Measurements from ENCODE around the gene RSRC2. TPM values are rescaled to one million over a fixed set of nuclear protein-coding genes. Genes with fewer than 3 reads are reported as not detected.

The RSRC2 gene
- total RNA-seq, 6 experiments from 2014 or later, result 17.6 to 27.7 (median 23.4) TPM

DNA sequence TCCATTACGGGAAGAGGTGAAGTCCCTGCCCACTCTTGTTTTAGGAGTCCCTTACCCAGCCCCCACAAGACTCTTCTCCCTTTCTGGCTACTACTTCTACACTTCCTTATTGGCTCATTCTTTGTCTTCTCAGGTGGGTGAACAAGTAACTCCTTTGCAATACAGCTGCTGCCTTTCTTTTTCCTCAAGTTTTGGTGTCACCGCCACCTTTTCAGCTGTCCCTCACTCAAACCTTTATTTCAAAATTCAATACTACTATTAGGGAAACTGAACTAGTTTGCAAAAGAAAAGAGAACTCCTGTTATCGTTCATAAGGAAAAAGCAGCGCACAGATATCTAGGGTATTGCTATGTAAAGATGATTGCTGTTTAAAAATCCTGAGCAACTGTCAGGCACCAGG, 6.1 kb downstream of the RSRC2 start:
- Histone ChIP-seq H3K27me3 (no peaks in the 10 kb centered on the region), H3K27ac (no peak overlapping the region), H3K4me3 (no peak overlapping the region), H3K9me3 (no peaks in the 10 kb centered on the region), H3K36me3 (peaks cover 35 to 66% (median 53%) of the 10 kb centered on the region in 4 donors), H3K4me1 (peaks cover 0 to 26% (median 12%) of the 10 kb centered on the region in 4 donors)
- DNase-seq (no peak), ATAC-seq (no peak)
- TF ChIP-seq POLR2A (IDR thresholded peaks at IDR 0.05), result no peak
- TF ChIP-seq CTCF (IDR thresholded peaks at IDR 0.05), result no peak
- WGBS (ENCODE audit: insufficient coverage, low coverage, low lambda C conversion rate, missing lambda C conversion rate), result 94% methylated on average over 4 of the region's 4 CpGs
- intact Hi-C loops (cut with DNase I), result no loop called here

DNA sequence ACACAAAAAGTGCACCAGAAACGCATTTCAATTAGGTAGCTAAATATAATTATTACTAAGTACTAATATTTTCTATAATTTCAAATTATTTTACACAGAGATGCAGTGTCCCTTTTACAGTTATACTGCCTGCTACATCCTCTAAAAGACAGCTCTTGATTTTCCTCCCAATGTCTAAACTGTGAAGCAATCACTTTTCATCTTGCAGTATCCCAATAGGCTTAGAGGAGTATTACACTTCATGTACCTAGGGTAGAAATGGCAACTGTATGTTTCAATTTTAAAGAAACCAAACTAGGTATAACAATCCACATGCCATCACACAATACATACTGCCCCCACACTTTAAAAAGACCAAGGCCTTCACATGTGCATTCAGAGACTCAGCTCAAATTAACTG, 7.3 kb downstream of the RSRC2 start:
- H3K9me3 ChIP-seq, result no peaks in the 10 kb centered on the region
- H3K27ac ChIP-seq, result no peak overlapping the region
- intact Hi-C loops (cut with DNase I), result no loop called here
- H3K36me3 ChIP-seq, result peaks cover 35 to 78% (median 63%) of the 10 kb centered on the region in 4 donors
- no peaks in the 10 kb centered on the region for H3K27me3 ChIP-seq
- peaks cover 0 to 16% (median 8%) of the 10 kb centered on the region in 4 donors for H3K4me1 ChIP-seq
- no peak overlapping the region for H3K4me3 ChIP-seq
- no peak for TF ChIP-seq CTCF (IDR thresholded peaks at IDR 0.05)
- no peak for TF ChIP-seq POLR2A (IDR thresholded peaks at IDR 0.05)
- no peak for ATAC-seq
- DNase-seq, result no peak
- WGBS (ENCODE audit: insufficient coverage, low coverage, low lambda C conversion rate, missing lambda C conversion rate), result 83% methylated on average over 1 of the region's 1 CpG

- no peak for ATAC-seq
- no peak for DNase-seq
- intact Hi-C loops (cut with DNase I), result no loop called here
- H3K9me3 ChIP-seq, result no peaks in the 10 kb centered on the region
- no peaks in the 10 kb centered on the region for H3K27me3 ChIP-seq
- peaks cover 35 to 83% (median 67%) of the 10 kb centered on the region in 4 donors for H3K36me3 ChIP-seq
- WGBS (ENCODE audit: insufficient coverage, low coverage, low lambda C conversion rate, missing lambda C conversion rate), result 100% methylated on average over 1 of the region's 1 CpG
- no peak for TF ChIP-seq POLR2A (IDR thresholded peaks at IDR 0.05)
- TF ChIP-seq CTCF (IDR thresholded peaks at IDR 0.05), result no peak
- peaks cover 0 to 14% (median 6%) of the 10 kb centered on the region in 4 donors for H3K4me1 ChIP-seq
- no peak overlapping the region for H3K27ac ChIP-seq
- no peak overlapping the region for H3K4me3 ChIP-seq
Measured at GRCh38 chr12:122518908-122519307, 7.8 kb downstream of the RSRC2 start.

DNA sequence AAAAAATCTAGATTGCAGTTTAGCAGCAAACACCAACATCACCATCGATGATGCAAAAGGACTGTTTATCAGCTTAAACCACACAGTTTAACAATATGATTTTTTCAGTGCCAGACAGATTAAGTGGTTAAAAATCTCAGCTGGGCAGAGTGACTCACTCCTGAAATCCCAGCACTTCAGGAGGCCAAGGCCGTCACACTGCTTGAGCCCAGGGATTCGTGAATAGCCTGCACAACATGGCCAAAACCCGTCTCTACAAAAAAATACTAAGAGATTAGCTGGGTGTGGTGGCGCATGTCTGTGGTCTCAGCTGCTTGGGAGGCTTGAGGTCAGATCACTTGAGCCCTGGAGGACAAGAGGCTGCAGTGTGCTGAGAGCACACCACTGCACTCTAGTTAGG, 8.9 kb downstream of the RSRC2 start:
- no peak overlapping the region for H3K27ac ChIP-seq
- no peak for TF ChIP-seq CTCF (IDR thresholded peaks at IDR 0.05)
- TF ChIP-seq POLR2A (IDR thresholded peaks at IDR 0.05), result no peak
- WGBS (ENCODE audit: insufficient coverage, low coverage, low lambda C conversion rate, missing lambda C conversion rate), result 80% methylated on average over 4 of the region's 5 CpGs
- H3K4me1 ChIP-seq, result peaks cover 0 to 4% (median under 1%) of the 10 kb centered on the region in 4 donors
- H3K27me3 ChIP-seq, result no peaks in the 10 kb centered on the region
- no peak overlapping the region for H3K4me3 ChIP-seq
- intact Hi-C loops (cut with DNase I), result no loop called here
- H3K36me3 ChIP-seq, result peaks cover 35 to 92% (median 73%) of the 10 kb centered on the region in 4 donors
- no peaks in the 10 kb centered on the region for H3K9me3 ChIP-seq
- ATAC-seq (no peak), DNase-seq (no peak)
